Spleen (tissue), 7 donors: ENCODE results near the gene TTC39B.

ENCODE experiments used
- CTCF ChIP-seq, 11 experiments: fragments of 200-600 bp in 7 of 11; fragments of 450-650 bp in 4 of 11; sonication (generic) in 4 of 11; IDR thresholded peaks in 8 of 11; conservative IDR thresholded peaks in 3 of 11; 1 replicate in 7 of 11; 2 replicates in 4 of 11; pipeline versions ENCODE4 v1.4.0 to v1.8.0; 2016 to 2021; ENCODE audit warnings: antibody characterized with exemption in 11 of 11, inconsistent platforms in 4 of 11, mild to moderate bottlenecking in 1 of 11
- POLR2A ChIP-seq, 3 donors: fragments of 450-650 bp; IDR thresholded peaks; one replicate each; pipeline ENCODE4 v1.5.1; 2017; ENCODE audit warnings: antibody characterized with exemption in 3 of 3, mild to moderate bottlenecking in 1 of 3
- POLR2AphosphoS5 ChIP-seq, 3 donors: sonication (generic); formaldehyde crosslinking; IDR thresholded peaks; one replicate each; pipeline ENCODE4 v1.5.1; 2017; ENCODE audit warnings: antibody characterized with exemption in 3 of 3
- donor health status: DM: no; HTN: no; CAD: no; lungs with moderate emphysema.
- donor health status: DM: no; HTN: no; CAD: no.
- donor health status: DM: no; HTN: no; CAD: no.

- TF ChIP-seq CTCF (IDR thresholded peaks at IDR 0.05 in 8 of 11, conservative IDR thresholded peaks at IDR 0.05 in 3 of 11) (no peak), POLR2A (IDR thresholded peaks at IDR 0.05) (no peak), POLR2AphosphoS5 (IDR thresholded peaks at IDR 0.05) (no peak)
Observed at GRCh38 chr9:15308511-15308910, 1.5 kb upstream of the TTC39B start.
